ENCODE data around the gene PPP5C. TPM values are rescaled to one million over a fixed set of nuclear protein-coding genes. Genes with fewer than 3 reads are reported as not detected.
A peak's percentile ranks its signal among the peaks of the same experiment; 100 is the strongest.

The PPP5C gene
- total RNA-seq, 1 donor from 2014 or later = 69.5 TPM

DNA sequence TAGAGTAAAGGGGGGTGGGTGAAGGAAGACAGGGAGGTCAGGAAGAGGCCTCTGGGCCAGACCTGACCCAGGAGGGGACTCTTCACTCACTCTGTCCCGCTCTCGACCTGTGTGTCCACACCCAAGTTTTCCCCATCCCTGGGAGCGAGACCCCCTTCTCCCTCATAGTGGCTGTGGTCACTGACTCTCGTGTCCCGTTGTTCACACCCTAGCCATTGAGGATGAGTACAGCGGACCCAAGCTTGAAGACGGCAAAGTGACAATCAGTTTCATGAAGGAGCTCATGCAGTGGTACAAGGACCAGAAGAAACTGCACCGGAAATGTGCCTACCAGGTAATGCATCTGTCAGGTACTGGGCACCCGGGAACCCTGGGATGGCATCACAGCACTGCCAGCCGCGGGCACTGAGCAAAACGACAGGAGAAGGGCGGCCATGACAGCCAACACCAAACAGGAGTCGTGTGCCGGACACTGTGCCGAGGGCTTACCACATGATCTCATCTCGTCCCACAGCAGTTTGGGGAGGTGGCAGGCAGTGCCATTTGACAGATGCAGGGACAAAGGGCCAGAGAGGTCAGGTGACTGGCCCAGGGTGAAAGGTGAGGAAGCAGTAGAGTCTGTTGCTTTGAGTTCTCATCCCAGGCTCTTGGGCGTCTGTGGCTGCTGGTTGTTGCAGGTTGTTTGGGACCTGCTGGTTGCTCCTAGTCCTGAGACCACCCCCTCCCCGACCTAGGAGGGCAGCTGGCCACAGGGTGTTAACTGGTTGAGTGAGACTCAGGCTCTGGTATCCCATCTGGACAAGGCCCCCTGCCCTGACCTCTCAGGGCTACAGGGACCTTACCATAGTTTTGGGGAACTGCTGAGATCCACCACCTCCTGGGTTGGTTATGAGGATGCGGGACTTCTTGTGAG lies 29.6 kb downstream of the PPP5C start:
- ATAC-seq (ENCODE audit: poor library complexity) = no peak
- no peak for DNase-seq

GRCh38 chr19:46378268-46378667 lies 31.4 kb downstream of the PPP5C start:
- DNase-seq (no peak), ATAC-seq (ENCODE audit: poor library complexity) (peak; percentile 57)
- intact Hi-C loops (cut with DNase I) = no loop called here

More for the DNA sequence above, 29.6 kb downstream of the PPP5C start:
- intact Hi-C loops (cut with DNase I) = no loop called here

GRCh38 chr19:46380690-46381089 lies 33.8 kb downstream of the PPP5C start:
- ATAC-seq (ENCODE audit: poor library complexity) = no peak
- intact Hi-C loops (cut with DNase I) = no loop called here
- no peak for DNase-seq

DNA sequence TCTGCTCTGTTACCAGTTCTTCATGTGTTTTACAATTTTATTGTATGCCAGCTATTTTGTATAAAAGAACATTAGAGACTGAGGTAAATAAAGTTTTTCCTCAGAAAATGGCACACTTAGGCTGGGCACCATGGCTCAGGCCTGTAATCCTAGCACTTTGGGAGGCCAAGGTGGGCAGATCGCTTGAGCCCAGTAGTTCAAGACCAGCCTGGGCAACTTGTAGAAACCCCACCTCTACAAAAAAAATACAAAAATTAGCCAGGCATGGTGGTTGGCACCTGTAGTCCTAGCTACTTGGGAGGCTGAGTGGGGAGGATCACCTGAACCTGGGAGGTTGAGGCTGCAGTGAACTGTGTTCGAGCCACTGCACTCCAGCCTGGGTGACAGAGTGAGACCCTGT lies 34.5 kb downstream of the PPP5C start:
- ATAC-seq (ENCODE audit: poor library complexity) (no peak), DNase-seq (no peak)
- intact Hi-C loops (cut with DNase I) = no loop called here

DNA sequence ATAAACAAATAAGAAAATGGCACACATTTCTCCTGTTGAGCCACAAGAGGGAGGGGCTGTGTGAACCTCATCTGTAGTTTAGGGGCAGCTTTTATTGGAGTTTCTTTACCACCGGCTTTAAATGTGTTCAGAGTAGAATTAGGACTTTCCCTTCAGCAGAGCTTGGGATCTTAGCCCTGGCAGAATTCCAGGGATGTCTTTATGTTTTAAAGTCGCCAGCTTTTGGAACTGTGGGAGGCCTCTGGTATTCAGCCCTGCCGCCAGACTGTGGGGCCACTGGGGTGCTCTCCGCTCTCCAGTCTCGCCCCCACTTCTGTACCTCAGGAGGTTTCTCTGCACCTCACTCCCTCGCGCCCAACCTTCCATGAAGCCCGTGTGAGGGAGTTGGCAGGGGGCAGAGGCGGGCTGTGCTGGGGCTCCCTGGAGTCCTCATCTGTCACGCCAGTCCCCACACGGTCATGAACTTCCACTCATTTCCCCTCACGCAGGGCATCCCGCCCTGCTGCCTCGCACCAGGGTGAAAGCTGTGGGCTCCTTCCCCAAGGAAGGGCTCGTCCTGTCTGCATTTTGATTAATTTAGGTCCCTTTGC lies 35.0 kb downstream of the PPP5C start:
- no peak for DNase-seq
- no peak for ATAC-seq (ENCODE audit: poor library complexity)
- intact Hi-C loops (cut with DNase I) = no loop called here

DNA sequence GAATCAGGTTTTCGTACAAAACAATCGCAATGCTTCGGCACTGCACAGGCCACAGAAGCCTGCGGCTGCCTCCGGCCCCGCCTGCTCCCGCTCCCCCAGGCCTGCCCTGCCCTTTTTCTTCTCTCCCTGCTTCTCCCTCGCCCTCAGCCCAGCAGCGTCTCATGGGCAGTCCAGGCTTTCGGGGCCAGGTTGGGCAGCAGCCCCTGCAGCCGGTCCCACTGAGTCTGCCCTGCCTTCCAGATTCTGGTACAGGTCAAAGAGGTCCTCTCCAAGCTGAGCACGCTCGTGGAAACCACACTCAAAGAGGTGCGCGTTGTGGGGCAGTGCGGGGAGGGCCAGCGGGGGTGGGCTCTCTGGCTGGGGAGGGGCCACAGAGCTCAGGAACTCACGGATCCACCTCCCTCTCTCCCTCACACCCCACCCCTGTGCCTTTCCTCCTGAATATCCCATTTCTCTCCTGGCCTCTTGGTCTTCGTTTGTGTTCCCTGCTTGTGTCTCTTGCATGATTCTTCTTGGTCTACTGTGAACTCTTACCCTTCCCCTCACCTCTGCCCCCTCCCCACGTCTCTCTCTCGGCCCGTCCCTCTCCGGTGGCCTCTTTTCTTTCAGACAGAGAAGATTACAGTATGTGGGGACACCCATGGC lies 36.4 kb downstream of the PPP5C start:
- no peak for ATAC-seq (ENCODE audit: poor library complexity)
- DNase-seq = no peak
- intact Hi-C loops (cut with DNase I) = no loop called here

GRCh38 chr19:46383846-46384245 lies 37.0 kb downstream of the PPP5C start:
- intact Hi-C loops (cut with DNase I) = no loop called here
- DNase-seq = no peak

DNA sequence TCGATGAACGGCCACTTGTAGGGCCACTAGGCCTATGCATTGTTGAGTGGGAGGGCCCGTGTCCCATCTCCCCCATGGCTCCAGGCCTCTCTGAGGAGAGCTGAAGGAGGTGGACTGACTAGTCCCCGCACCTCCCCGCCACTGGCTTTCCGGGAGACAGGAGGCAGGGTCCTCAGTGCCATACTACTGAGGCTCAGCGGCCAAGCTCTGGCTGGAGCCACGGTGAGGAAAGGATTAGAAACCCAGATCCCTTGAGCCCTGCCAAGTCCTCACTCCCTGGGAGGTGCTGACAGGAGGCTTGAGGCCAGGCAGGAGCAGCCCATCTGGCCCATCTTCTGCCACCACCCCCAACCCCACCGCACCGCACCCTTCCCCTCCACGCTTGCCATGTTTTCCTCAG lies 37.5 kb downstream of the PPP5C start:
- intact Hi-C loops (cut with DNase I) = no loop called here
- ATAC-seq (ENCODE audit: poor library complexity) (peak; percentile 82), DNase-seq (peak; percentile 69)

More at GRCh38 chr19:46383846-46384245, 37.0 kb downstream of the PPP5C start:
- ATAC-seq (ENCODE audit: poor library complexity) = peak; percentile 35

GRCh38 chr19:46385636-46386035 lies 38.7 kb downstream of the PPP5C start:
- intact Hi-C loops (cut with DNase I) = no loop called here
- no peak for DNase-seq
- ATAC-seq (ENCODE audit: poor library complexity) = no peak

DNA sequence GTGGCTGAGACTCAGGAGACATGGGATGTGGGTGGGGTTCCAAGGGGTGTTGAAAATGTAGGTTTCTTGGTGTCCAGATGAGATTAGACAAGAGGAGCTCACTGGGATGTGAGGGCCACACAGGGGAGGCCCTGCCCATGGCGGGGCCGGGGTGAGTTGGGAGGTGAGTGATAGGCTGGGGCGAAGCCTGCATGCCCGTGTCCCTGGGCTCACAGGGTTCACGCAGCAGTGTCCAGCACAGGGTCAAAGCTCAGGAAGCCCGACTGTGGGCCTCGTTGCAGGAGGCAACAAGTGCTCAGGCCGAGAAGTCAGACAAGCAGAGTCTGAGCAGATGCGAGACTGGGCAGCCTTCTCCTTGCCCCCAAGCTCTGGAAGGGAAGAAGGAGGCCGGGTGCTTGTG lies 39.3 kb downstream of the PPP5C start:
- DNase-seq (no peak), ATAC-seq (ENCODE audit: poor library complexity) (no peak)
- intact Hi-C loops (cut with DNase I) = no loop called here

DNA sequence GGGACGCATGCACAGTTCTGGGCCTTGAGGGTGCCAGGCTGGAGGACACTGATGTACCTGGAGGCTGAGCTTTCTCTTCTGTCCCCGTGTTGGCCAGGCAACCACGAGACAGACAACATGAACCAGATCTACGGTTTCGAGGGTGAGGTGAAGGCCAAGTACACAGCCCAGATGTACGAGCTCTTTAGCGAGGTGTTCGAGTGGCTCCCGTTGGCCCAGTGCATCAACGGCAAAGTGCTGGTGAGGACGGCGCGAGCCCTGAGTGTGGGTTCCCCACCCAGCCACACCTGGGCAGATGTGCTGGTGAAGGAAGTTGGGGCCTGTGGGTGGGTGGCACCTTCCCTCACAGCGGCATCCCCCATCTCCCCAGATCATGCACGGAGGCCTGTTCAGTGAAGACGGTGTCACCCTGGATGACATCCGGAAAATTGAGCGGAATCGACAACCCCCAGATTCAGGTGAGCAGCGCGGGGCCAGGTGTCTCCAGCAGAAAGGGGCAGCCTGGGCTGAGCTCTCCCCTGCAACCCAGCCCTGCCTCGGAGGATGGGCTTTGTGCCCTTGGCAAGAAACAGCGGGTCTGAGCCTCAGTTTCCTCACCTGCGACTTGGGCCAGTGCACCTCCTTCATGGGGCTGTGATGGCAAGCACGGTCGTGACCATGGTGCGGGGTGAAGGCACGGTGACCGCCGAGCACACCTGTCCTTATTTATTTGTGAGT lies 40.3 kb downstream of the PPP5C start:
- ATAC-seq (ENCODE audit: poor library complexity) (no peak), DNase-seq (no peak)
- intact Hi-C loops (cut with DNase I) = no loop called here

DNA sequence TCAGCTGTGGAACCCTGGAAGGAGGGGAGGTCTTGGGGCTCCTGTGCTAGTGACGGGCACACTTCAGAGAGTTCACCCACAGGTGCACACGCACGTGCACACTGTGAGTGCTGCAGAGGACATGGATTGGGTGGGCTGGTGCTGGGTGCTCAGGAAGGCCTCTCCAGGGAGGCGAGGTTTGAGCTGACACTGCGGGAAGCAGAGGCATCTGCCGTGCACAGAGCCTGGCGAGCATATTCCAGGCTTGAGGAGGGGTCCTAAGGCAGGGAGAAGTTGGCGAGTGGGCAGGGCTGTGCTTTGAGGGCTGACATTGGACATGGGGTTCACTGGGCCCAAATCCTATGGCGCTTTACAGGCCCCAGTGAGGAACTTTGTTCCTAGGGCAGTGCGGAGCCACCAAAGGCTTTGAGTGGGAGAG lies 40.8 kb downstream of the PPP5C start:
- intact Hi-C loops (cut with DNase I) = no loop called here

GRCh38 chr19:46388311-46389095 lies 41.6 kb downstream of the PPP5C start:
- no peak for ATAC-seq (ENCODE audit: poor library complexity)
- no peak for DNase-seq
- intact Hi-C loops (cut with DNase I) = no loop called here

More for the DNA sequence above, 40.8 kb downstream of the PPP5C start:
- ATAC-seq (ENCODE audit: poor library complexity) = no peak
- DNase-seq = no peak

- intact Hi-C loops (cut with DNase I) = loop anchor here (10.0 kb wide), 1 partner anchor 125 kb away; no protein-coding TSS in a partner anchor
- no peak for DNase-seq
- ATAC-seq (ENCODE audit: poor library complexity) = no peak
These were observed 43.4 kb downstream of the PPP5C start for GRCh38 chr19:46390121-46390858.

GRCh38 chr19:46390866-46391265 lies 44.0 kb downstream of the PPP5C start:
- intact Hi-C loops (cut with DNase I) = loop anchor here (10.0 kb wide), 1 partner anchor 124 kb away; no protein-coding TSS in a partner anchor
- ATAC-seq (ENCODE audit: poor library complexity) = peak; percentile 9
- no peak for DNase-seq

- intact Hi-C loops (cut with DNase I) = loop anchor here (10.0 kb wide), 1 partner anchor 123 kb away; no protein-coding TSS in a partner anchor
- no peak for DNase-seq
These were observed 44.7 kb downstream of the PPP5C start for GRCh38 chr19:46391296-46392251.

More at GRCh38 chr19:46391296-46392251, 44.7 kb downstream of the PPP5C start:
- ATAC-seq (ENCODE audit: poor library complexity) = no peak

All from Right ventricle myocardium superior (tissue), 1 donor.